Mesenchymal stem cell (in vitro differentiated cells and primary cell): ENCODE results near the gene RPTOR.

ENCODE experiments used
- DNase-seq: peaks from one replicate; pipeline ENCODE4 v3.0.0-alpha.2; 2013
- H2AFZ ChIP-seq: one replicate; pipeline ENCODE4 v1.6.1; 2013; ENCODE audit warnings: low read depth, mild to moderate bottlenecking, control low read depth, inconsistent platforms, low read length, moderate library complexity
- H2AK5ac ChIP-seq: 2 replicates; pipeline ENCODE4 v1.6.1; 2013; ENCODE audit warnings: low read length, moderate library complexity, mild to moderate bottlenecking, inconsistent platforms; ENCODE audit not compliant: severe bottlenecking
- H2BK120ac ChIP-seq: one replicate; pipeline ENCODE4 v1.6.1; 2013; ENCODE audit warnings: low read depth, mild to moderate bottlenecking, inconsistent platforms, low read length, moderate library complexity
- H2BK12ac ChIP-seq, 2 experiments: one replicate each; pipeline ENCODE4 v1.6.1; 2013; ENCODE audit warnings: inconsistent platforms in 2 of 2, low read length in 2 of 2, mild to moderate bottlenecking in 2 of 2, moderate library complexity in 2 of 2, control low read depth in 1 of 2
- H2BK15ac ChIP-seq: one replicate; pipeline ENCODE4 v1.6.1; 2013; ENCODE audit warnings: mild to moderate bottlenecking, low read depth, inconsistent platforms; ENCODE audit not compliant: poor library complexity, severe bottlenecking
- H2BK5ac ChIP-seq: 2 replicates; pipeline ENCODE4 v1.6.1; 2013; ENCODE audit warnings: low read depth, mild to moderate bottlenecking, low read length, control low read depth, inconsistent platforms; ENCODE audit not compliant: poor library complexity, severe bottlenecking
- H3K14ac ChIP-seq, 2 experiments: one replicate each; pipeline ENCODE4 v1.6.1; 2013; ENCODE audit warnings: inconsistent platforms in 2 of 2, low read length in 2 of 2, control low read depth in 1 of 2, mild to moderate bottlenecking in 1 of 2, moderate library complexity in 1 of 2
- H3K18ac ChIP-seq, 2 experiments: one replicate each; pipeline ENCODE4 v1.6.1; 2013; ENCODE audit warnings: inconsistent platforms in 2 of 2, low read length in 2 of 2, control low read depth in 1 of 2, low read depth in 1 of 2, mild to moderate bottlenecking in 1 of 2
- H3K23ac ChIP-seq, 2 experiments: one replicate each; pipeline ENCODE4 v1.6.1; 2013; ENCODE audit warnings: inconsistent platforms in 2 of 2, low read length in 2 of 2, mild to moderate bottlenecking in 2 of 2, moderate library complexity in 2 of 2, control low read depth in 1 of 2
- H3K27ac ChIP-seq: 2 replicates; pipeline ENCODE4 v1.5.1; 2013; ENCODE audit warnings: mild to moderate bottlenecking, moderate library complexity, low read length, control low read depth, inconsistent platforms; ENCODE audit not compliant: poor library complexity, severe bottlenecking
- H3K27me3 ChIP-seq, 2 experiments: 2 replicates each; pipeline versions ENCODE4 v1.6.1 to v1.7.0; 2013; ENCODE audit warnings: low read length in 2 of 2, mild to moderate bottlenecking in 2 of 2, moderate library complexity in 2 of 2, control low read depth in 1 of 2, inconsistent platforms in 1 of 2; ENCODE audit not compliant: control insufficient read depth in 1 of 2, insufficient read depth in 1 of 2
- H3K36me3 ChIP-seq, 2 experiments: 2 replicates each; pipeline versions ENCODE4 v1.6.1 to v1.7.0; 2013; ENCODE audit warnings: low read length in 2 of 2, control low read depth in 1 of 2, inconsistent platforms in 1 of 2, low read depth in 1 of 2, mild to moderate bottlenecking in 1 of 2; ENCODE audit not compliant: insufficient read depth in 2 of 2, control insufficient read depth in 1 of 2
- H3K4ac ChIP-seq, 2 experiments: one replicate each; pipeline ENCODE4 v1.6.1; 2013; ENCODE audit warnings: inconsistent platforms in 2 of 2, low read length in 2 of 2, mild to moderate bottlenecking in 2 of 2, moderate library complexity in 2 of 2, control low read depth in 1 of 2, low read depth in 1 of 2
- H3K4me1 ChIP-seq: 2 replicates; pipeline ENCODE4 v1.6.1; 2013; ENCODE audit warnings: low read depth, low read length, control low read depth; ENCODE audit not compliant: control insufficient read depth, insufficient read depth
- H3K4me2 ChIP-seq: 2 replicates; pipeline ENCODE4 v1.6.1; 2013; ENCODE audit warnings: low read length, mild to moderate bottlenecking, inconsistent platforms; ENCODE audit not compliant: poor library complexity, severe bottlenecking
- H3K4me3 ChIP-seq, 2 experiments: 2 replicates each; pipeline versions ENCODE4 v1.5.1 to v1.7.0; 2013; ENCODE audit warnings: low read length in 2 of 2, mild to moderate bottlenecking in 2 of 2, control low read depth in 1 of 2, low read depth in 1 of 2; ENCODE audit not compliant: insufficient read depth in 1 of 2
- H3K79me1 ChIP-seq: replicated peaks from 2 replicates; pipeline ENCODE4 v1.6.1; 2013; ENCODE audit warnings: mild to moderate bottlenecking, control low read depth, low read length, inconsistent platforms; ENCODE audit not compliant: poor library complexity, severe bottlenecking
- H3K9ac ChIP-seq: 2 replicates; pipeline ENCODE4 v1.7.0; 2013; ENCODE audit warnings: mild to moderate bottlenecking, low read length, moderate library complexity
- H3K9me3 ChIP-seq: 2 replicates; pipeline ENCODE4 v1.7.0; 2013; ENCODE audit warnings: mild to moderate bottlenecking, low read length; ENCODE audit not compliant: control insufficient read depth
- H4K8ac ChIP-seq: one replicate; pipeline ENCODE4 v1.6.1; 2013; ENCODE audit warnings: inconsistent platforms, mild to moderate bottlenecking, low read length, moderate library complexity
- H4K91ac ChIP-seq: one replicate; pipeline ENCODE4 v1.6.1; 2013; ENCODE audit warnings: mild to moderate bottlenecking, low read length, inconsistent platforms
- WGBS: methylation state at CpG from one replicate; pipeline ENCODE4 v1.1.7; 2013; ENCODE audit warnings: mixed read lengths; 5-methylcytosine and 5-hydroxymethylcytosine counted together

The RPTOR gene

GRCh38 chr17:80863626-80864025, 319.0 kb downstream of the RPTOR start:
- DNase-seq, result no peak
- peaks cover 8 to 27% of the 10 kb centered on the region in 2 experiments for H3K36me3 ChIP-seq
- H3K14ac ChIP-seq, result no peak overlapping the region
- peaks cover 21% of the 10 kb centered on the region for H3K4me1 ChIP-seq
- no peak overlapping the region for H4K91ac ChIP-seq
- no peak overlapping the region for H3K9ac ChIP-seq
- no peak overlapping the region for H3K27ac ChIP-seq
- H3K79me1 ChIP-seq, result peaks cover 7% of the 10 kb centered on the region
- H2BK15ac ChIP-seq, result no peak overlapping the region
- H3K4me2 ChIP-seq, result no peak overlapping the region
- WGBS, result over 99% methylated on average over 11 of the region's 13 CpGs
- no peaks in the 10 kb centered on the region for H3K27me3 ChIP-seq
- H2BK12ac ChIP-seq, result no peak overlapping the region
- no peak overlapping the region for H3K23ac ChIP-seq
- H3K18ac ChIP-seq, result no peak overlapping the region
- no peak overlapping the region for H2AFZ ChIP-seq
- H2AK5ac ChIP-seq, result no peak overlapping the region
- H2BK5ac ChIP-seq, result no peak overlapping the region
- H3K9me3 ChIP-seq, result peaks cover 6% of the 10 kb centered on the region
- H4K8ac ChIP-seq, result no peak overlapping the region
- H2BK120ac ChIP-seq, result no peak overlapping the region
- no peak overlapping the region for H3K4ac ChIP-seq
- no peak overlapping the region for H3K4me3 ChIP-seq

GRCh38 chr17:80864751-80865150, 320.1 kb downstream of the RPTOR start:
- Histone ChIP-seq H3K23ac (no peak overlapping the region), H3K27me3 (no peaks in the 10 kb centered on the region), H2AK5ac (no peak overlapping the region), H2BK15ac (no peak overlapping the region), H2BK120ac (no peak overlapping the region), H3K4me2 (no peak overlapping the region), H3K79me1 (peaks cover 7% of the 10 kb centered on the region), H4K91ac (no peak overlapping the region), H4K8ac (no peak overlapping the region), H2BK12ac (no peak overlapping the region), H2AFZ (no peak overlapping the region), H3K14ac (no peak overlapping the region), H3K9ac (no peak overlapping the region), H2BK5ac (no peak overlapping the region), H3K9me3 (peaks cover 6% of the 10 kb centered on the region), H3K36me3 (peaks cover 8 to 26% of the 10 kb centered on the region in 2 experiments), H3K18ac (no peak overlapping the region), H3K27ac (no peak overlapping the region), H3K4ac (no peak overlapping the region), H3K4me1 (peaks cover 11% of the 10 kb centered on the region), H3K4me3 (no peak overlapping the region)
- 88% methylated on average over 2 of the region's 6 CpGs for WGBS
- DNase-seq, result no peak

GRCh38 chr17:80866050-80866793, 321.6 kb downstream of the RPTOR start:
- WGBS, result 24% methylated on average over 4 of the region's 8 CpGs
- Histone ChIP-seq H3K79me1 (no peaks in the 10 kb centered on the region), H2BK12ac (no peak overlapping the region), H3K27me3 (no peaks in the 10 kb centered on the region), H3K4ac (no peak overlapping the region), H3K27ac (no peak overlapping the region), H3K4me3 (no peak overlapping the region), H2AFZ (no peak overlapping the region), H2AK5ac (no peak overlapping the region), H2BK120ac (no peak overlapping the region), H3K4me1 (peaks cover 8% of the 10 kb centered on the region), H2BK15ac (no peak overlapping the region), H3K4me2 (no peak overlapping the region), H3K23ac (no peak overlapping the region), H3K14ac (no peak overlapping the region), H4K8ac (no peak overlapping the region), H3K18ac (no peak overlapping the region), H3K9ac (peak overlapping the region; percentile 34), H2BK5ac (no peak overlapping the region), H3K36me3 (peaks cover 8 to 16% of the 10 kb centered on the region in 2 experiments), H3K9me3 (peaks cover 6% of the 10 kb centered on the region), H4K91ac (no peak overlapping the region)
- peak; percentile 73 for DNase-seq

GRCh38 chr17:80868022-80868609, 323.5 kb downstream of the RPTOR start:
- H3K27me3 ChIP-seq, result no peaks in the 10 kb centered on the region
- H3K9ac ChIP-seq, result no peak overlapping the region
- no peak overlapping the region for H3K4ac ChIP-seq
- H3K4me1 ChIP-seq, result peaks cover 6% of the 10 kb centered on the region
- H3K23ac ChIP-seq, result no peak overlapping the region
- no peak overlapping the region for H3K4me3 ChIP-seq
- no peak overlapping the region for H2AFZ ChIP-seq
- WGBS, result 98% methylated on average over 3 of the region's 5 CpGs
- H2AK5ac ChIP-seq, result no peak overlapping the region
- H4K91ac ChIP-seq, result no peak overlapping the region
- H3K14ac ChIP-seq, result no peak overlapping the region
- no peak overlapping the region for H4K8ac ChIP-seq
- no peak overlapping the region for H2BK15ac ChIP-seq
- no peak overlapping the region for H2BK5ac ChIP-seq
- no peak overlapping the region for H3K27ac ChIP-seq
- no peak overlapping the region for H3K4me2 ChIP-seq
- H3K9me3 ChIP-seq, result peaks cover 6% of the 10 kb centered on the region
- no peak overlapping the region for H2BK12ac ChIP-seq
- peaks cover 8 to 10% of the 10 kb centered on the region in 2 experiments for H3K36me3 ChIP-seq
- no peaks in the 10 kb centered on the region for H3K79me1 ChIP-seq
- no peak for DNase-seq
- no peak overlapping the region for H3K18ac ChIP-seq
- H2BK120ac ChIP-seq, result no peak overlapping the region
